SK-N-SH treated with all-trans-retinoic acid at 6 μM for 48 hours (cell line): ENCODE data around the gene DLG3.

Source experiments
- ATAC-seq: fragments of 200-7000 bp; cut with Tn5 transposase; 3 replicates; pipeline ENCODE4 v1.9.1; 2020; ENCODE audit warnings: mild to moderate bottlenecking, moderate library complexity
- ARNTL ChIP-seq: fragments of 450-650 bp; formaldehyde crosslinking; IDR thresholded peaks from 2 replicates; pipeline ENCODE4 v1.5.0; 2020; ENCODE audit warnings: low read depth, mild to moderate bottlenecking, moderate library complexity, borderline replicate concordance
- BACH2 ChIP-seq: fragments of 250-450 bp; sonication (Bioruptor Pico); IDR thresholded peaks from 2 replicates; pipeline ENCODE4 v1.9.0; 2021; ENCODE audit warnings: mild to moderate bottlenecking, borderline replicate concordance
- CSDC2 ChIP-seq: fragments of 250-450 bp; sonication (Bioruptor Pico); IDR thresholded peaks from 2 replicates; pipeline ENCODE4 v1.5.0; 2020; ENCODE audit warnings: mild to moderate bottlenecking, moderate library complexity
- ESRRG ChIP-seq: fragments of 250-450 bp; sonication (Bioruptor Pico); IDR thresholded peaks from 2 replicates; pipeline ENCODE4 v1.6.1; 2021; ENCODE audit warnings: mild to moderate bottlenecking
- GLIS3 ChIP-seq: fragments of 250-450 bp; sonication (Bioruptor Pico); IDR thresholded peaks from 2 replicates; pipeline ENCODE4 v1.5.0; 2020; ENCODE audit warnings: mild to moderate bottlenecking, moderate library complexity
- ISL1 ChIP-seq: fragments of 250-450 bp; sonication (Bioruptor Pico); IDR thresholded peaks from 2 replicates; pipeline ENCODE4 v2.1.2; 2022; ENCODE audit warnings: mild to moderate bottlenecking, moderate library complexity
- OSR1 ChIP-seq: fragments of 250-450 bp; sonication (Bioruptor Pico); IDR thresholded peaks from 2 replicates; pipeline ENCODE4 v1.8.0; 2022; ENCODE audit warnings: moderate library complexity, mild to moderate bottlenecking, inconsistent platforms
- PATZ1 ChIP-seq: fragments of 250-450 bp; sonication (Bioruptor Pico); IDR thresholded peaks from 2 replicates; pipeline ENCODE4 v1.8.0; 2020; ENCODE audit warnings: mild to moderate bottlenecking, moderate library complexity, borderline replicate concordance
- POU6F1 ChIP-seq: fragments of 250-450 bp; sonication (Bioruptor Pico); IDR thresholded peaks from 2 replicates; pipeline ENCODE4 v1.8.0; 2021; ENCODE audit warnings: low read depth, mild to moderate bottlenecking, moderate library complexity, borderline replicate concordance
- PPARA ChIP-seq: fragments of 250-450 bp; sonication (Bioruptor Pico); IDR thresholded peaks from 2 replicates; pipeline ENCODE4 v1.5.0; 2020; ENCODE audit warnings: mild to moderate bottlenecking, borderline replicate concordance
- RARB ChIP-seq: fragments of 250-450 bp; sonication (Bioruptor Pico); IDR thresholded peaks from 2 replicates; pipeline ENCODE4 v1.8.0; 2021; ENCODE audit warnings: mild to moderate bottlenecking, moderate library complexity
- TOX ChIP-seq: fragments of 250-450 bp; sonication (Bioruptor Pico); IDR thresholded peaks from 2 replicates; pipeline ENCODE4 v1.8.0; 2021; ENCODE audit warnings: mild to moderate bottlenecking, moderate library complexity, borderline replicate concordance
- TSHZ2 ChIP-seq: fragments of 250-450 bp; sonication (Bioruptor Pico); IDR thresholded peaks from 2 replicates; pipeline ENCODE4 v1.5.0; 2020; ENCODE audit warnings: mild to moderate bottlenecking, moderate library complexity
- ZC3H10 ChIP-seq: fragments of 250-450 bp; sonication (Bioruptor Pico); IDR thresholded peaks from 2 replicates; pipeline ENCODE4 v1.5.1; 2021; ENCODE audit warnings: mild to moderate bottlenecking, moderate library complexity
- ZFP30 ChIP-seq: fragments of 450-650 bp; formaldehyde crosslinking; IDR thresholded peaks from 2 replicates; pipeline ENCODE4 v1.5.0; 2022; ENCODE audit warnings: mild to moderate bottlenecking, moderate library complexity
- ZNF565 ChIP-seq: fragments of 450-650 bp; formaldehyde crosslinking; conservative IDR thresholded peaks from 2 replicates; pipeline ENCODE4 v1.5.0; 2020; ENCODE audit warnings: low read depth, mild to moderate bottlenecking, moderate library complexity
- ZNF70 ChIP-seq: fragments of 450-650 bp; formaldehyde crosslinking; IDR thresholded peaks from 2 replicates; pipeline ENCODE4 v1.5.0; 2020; ENCODE audit warnings: mild to moderate bottlenecking, moderate library complexity
- ZNF8 ChIP-seq: fragments of 450-650 bp; formaldehyde crosslinking; IDR thresholded peaks from 2 replicates; pipeline ENCODE4 v1.5.0; 2020; ENCODE audit warnings: mild to moderate bottlenecking, moderate library complexity
- TF ChIP-seq, protein P1 (sequence below): fragments of 250-450 bp; sonication (Bioruptor Pico); IDR thresholded peaks from 2 replicates; pipeline ENCODE4 v1.5.1; 2020; ENCODE audit warnings: low read depth, mild to moderate bottlenecking, moderate library complexity

Gene DLG3

GRCh38 chrX:70453024-70453618, 8.5 kb downstream of the DLG3 start:
- no peak for ATAC-seq
- TF ChIP-seq PPARA (no peak), GLIS3 (CRISPR knock-in tag) (no peak), ARNTL (CRISPR knock-in tag) (no peak), RARB (CRISPR knock-in tag) (no peak), TSHZ2 (CRISPR knock-in tag) (no peak), ZNF8 (no peak), ZNF565 (CRISPR knock-in tag) (no peak), CSDC2 (CRISPR knock-in tag) (no peak), ISL1 (CRISPR knock-in tag) (no peak), TOX (CRISPR knock-in tag) (no peak), ZNF70 (no peak), POU6F1 (CRISPR knock-in tag) (no peak)
- TF ChIP-seq, protein P1, sequence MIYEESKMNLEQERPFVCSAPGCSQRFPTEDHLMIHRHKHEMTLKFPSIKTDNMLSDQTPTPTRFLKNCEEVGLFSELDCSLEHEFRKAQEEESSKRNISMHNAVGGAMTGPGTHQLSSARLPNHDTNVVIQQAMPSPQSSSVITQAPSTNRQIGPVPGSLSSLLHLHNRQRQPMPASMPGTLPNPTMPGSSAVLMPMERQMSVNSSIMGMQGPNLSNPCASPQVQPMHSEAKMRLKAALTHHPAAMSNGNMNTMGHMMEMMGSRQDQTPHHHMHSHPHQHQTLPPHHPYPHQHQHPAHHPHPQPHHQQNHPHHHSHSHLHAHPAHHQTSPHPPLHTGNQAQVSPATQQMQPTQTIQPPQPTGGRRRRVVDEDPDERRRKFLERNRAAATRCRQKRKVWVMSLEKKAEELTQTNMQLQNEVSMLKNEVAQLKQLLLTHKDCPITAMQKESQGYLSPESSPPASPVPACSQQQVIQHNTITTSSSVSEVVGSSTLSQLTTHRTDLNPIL (CRISPR knock-in tag), result no peak

GRCh38 chrX:70454441-70455365, 10.1 kb downstream of the DLG3 start:
- ATAC-seq, result peak; percentile 83

DNA sequence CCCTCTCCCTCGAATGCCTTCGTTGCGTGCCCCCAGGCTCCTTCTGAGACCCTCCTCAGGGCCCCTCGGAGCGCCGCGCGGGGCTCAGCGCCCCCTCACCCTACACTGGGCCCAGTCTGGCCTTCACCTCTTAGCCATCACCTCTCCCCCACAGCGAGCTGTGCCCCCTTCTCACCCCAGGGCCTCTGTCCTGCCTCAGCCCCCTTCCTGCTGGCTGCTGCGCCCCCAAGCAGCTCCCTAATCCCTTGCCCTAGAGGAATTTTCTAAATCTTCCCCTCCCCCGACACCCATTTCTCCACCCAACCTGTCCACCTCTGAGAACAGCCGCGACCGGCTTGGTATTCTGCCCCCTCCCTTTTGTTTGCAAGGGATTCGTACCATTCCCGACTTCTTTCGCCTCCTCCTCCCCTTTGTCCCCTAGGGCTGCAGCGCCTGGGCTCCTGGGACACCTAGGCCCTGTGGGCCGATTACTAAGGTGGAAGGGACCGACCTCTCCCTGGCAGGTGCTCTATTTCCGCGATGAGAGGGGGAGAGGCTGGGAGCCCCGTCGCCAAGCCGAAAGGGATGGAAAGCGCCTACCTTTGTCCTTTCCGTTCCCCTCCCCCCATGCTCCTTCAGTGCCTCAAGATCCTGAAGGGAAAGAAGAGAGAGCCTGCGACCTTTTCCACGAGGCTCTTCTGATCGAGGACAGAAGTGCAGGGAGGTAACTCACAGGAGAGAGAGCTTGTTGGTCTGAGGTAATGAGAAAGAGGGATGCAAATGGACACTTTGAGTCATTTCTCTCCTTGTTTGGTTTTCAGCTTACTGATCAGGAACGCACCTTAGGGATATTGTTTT, 10.9 kb downstream of the DLG3 start:
- no peak for TF ChIP-seq ZC3H10
- no peak for TF ChIP-seq ZFP30
- no peak for TF ChIP-seq OSR1 (CRISPR knock-in tag)
- no peak for TF ChIP-seq ZNF8
- TF ChIP-seq, protein P1 (CRISPR knock-in tag), result no peak
- no peak for TF ChIP-seq BACH2 (CRISPR knock-in tag)
- no peak for TF ChIP-seq PATZ1 (CRISPR knock-in tag)
- ATAC-seq, result peak; percentile 5

More at GRCh38 chrX:70454441-70455365, 10.1 kb downstream of the DLG3 start:
- TF ChIP-seq BACH2 (CRISPR knock-in tag) (no peak), POU6F1 (CRISPR knock-in tag) (no peak), GLIS3 (CRISPR knock-in tag) (no peak), ARNTL (CRISPR knock-in tag) (no peak), ZNF70 (no peak), ESRRG (CRISPR knock-in tag) (no peak), ISL1 (CRISPR knock-in tag) (no peak)
